Measurements from ENCODE around the gene ZNF654.
"Not testable (repeated sequence)": the region's sequence is repeated elsewhere in the genome, so short reads cannot be mapped to it uniquely, and the experiment has no call there.

The ZNF654 gene

GRCh38 chr3:88182165-88182918 lies 123.3 kb downstream of the ZNF654 start:
- DNase-seq; in situ Hi-C loops (cut with MboI; ENCODE audit: low pct_unique_long_range_greater_than_20kb, low sequenced_read_pairs): not testable (repeated sequence)

GRCh38 chr3:88188436-88188835 lies 129.4 kb downstream of the ZNF654 start:
- in situ Hi-C loops (cut with MboI; ENCODE audit: low pct_unique_long_range_greater_than_20kb, low sequenced_read_pairs): no loop called here
- no peak for DNase-seq

GRCh38 chr3:88189361-88189810 lies 130.3 kb downstream of the ZNF654 start:
- in situ Hi-C loops (cut with MboI; ENCODE audit: low pct_unique_long_range_greater_than_20kb, low sequenced_read_pairs): no loop called here
- DNase-seq: no peak

GRCh38 chr3:88191872-88192409 lies 132.9 kb downstream of the ZNF654 start:
- in situ Hi-C loops (cut with MboI; ENCODE audit: low pct_unique_long_range_greater_than_20kb, low sequenced_read_pairs): no loop called here
- no peak for DNase-seq

- DNase-seq: no peak
- in situ Hi-C loops (cut with MboI; ENCODE audit: low pct_unique_long_range_greater_than_20kb, low sequenced_read_pairs): no loop called here
Measured at GRCh38 chr3:88192631-88193030, 133.6 kb downstream of the ZNF654 start.
